Left cardiac atrium (tissue), 4 donors: ENCODE measurements around the gene LDLRAD3. TPM values are rescaled to one million over a fixed set of nuclear protein-coding genes. Genes with fewer than 3 reads are reported as not detected.

ENCODE experiments used
- ATAC-seq, 2 donors: fragments of 200-7000 bp; cut with Tn5 transposase; one replicate each; pipeline ENCODE4 v1.9.1; 2020; ENCODE audit warnings: mild to moderate bottlenecking in 2 of 2, moderate library complexity in 2 of 2
- DNase-seq: peaks from one replicate; pipeline ENCODE4 v3.0.0-alpha.2; 2020
- intact Hi-C, 2 donors: fragments of 100-400 bp; cut with DNase I; formaldehyde crosslinking; loops; one replicate each; pipeline versions ENCODE4 v1.14.1 to v1.15.1; 2022 to 2023
- total RNA-seq, 2 donors: library from RNA; stranded (reverse); fragmentation: NEBNext Ultra II Directional; extraction: Animal tissue kit (Norgen Biotek cat#: 25700); gene quantifications; one replicate each; pipeline ENCODE4 v1.2.1, GENCODE V29; 2021
- donor health status: DM: no; HTN: yes; CAD: no.
- donor health status: DM: no; HTN: yes; CAD: no; lungs with severe emphysema.
- donor health status: DM: yes; HTN: yes; CAD: no.
- donor health status: Dilated cardiomyopathy.

LDLRAD3 gene
- total RNA-seq, 2 donors from 2014 or later: 4.7 to 10.8 TPM

DNA sequence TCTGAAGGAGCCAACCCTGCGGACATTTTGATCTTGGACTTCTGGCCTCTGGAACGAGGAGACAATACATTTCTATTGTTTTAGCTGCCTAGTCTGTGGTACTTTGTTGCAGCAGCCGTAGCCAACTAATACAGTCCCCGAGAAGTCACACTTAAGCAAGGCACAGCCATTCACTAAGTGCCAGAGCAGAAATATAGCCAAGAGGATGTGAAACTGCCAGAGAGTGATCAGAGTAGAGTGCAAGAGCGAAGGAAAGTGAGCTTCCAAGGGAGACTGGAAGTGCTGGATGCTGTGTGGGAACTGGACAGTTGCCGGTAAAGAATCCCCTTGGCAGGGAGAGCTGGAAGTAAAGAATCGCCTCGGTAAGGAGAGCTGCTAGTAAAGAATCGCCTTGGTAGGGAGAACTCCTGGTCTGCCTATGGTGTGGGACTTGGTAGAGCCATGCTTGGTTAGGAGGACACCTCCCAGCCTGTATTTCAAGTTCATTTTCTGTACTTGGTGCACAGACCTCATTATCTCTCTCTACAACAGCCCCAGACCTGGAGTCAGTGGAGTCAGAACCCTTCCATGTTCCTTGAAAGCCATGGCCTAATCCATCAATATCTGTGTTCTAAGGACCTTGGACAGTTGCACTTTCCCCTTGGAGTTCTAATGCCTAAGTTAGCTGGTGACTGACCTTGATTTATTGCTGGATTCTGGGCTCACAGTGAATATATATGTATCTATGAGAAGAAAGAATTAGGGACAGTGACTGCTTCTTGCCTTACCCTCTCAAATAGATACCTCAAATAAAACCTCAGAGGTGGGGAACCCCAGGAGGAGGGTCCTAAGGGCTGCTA is 162.1 kb downstream of the LDLRAD3 start:
- ATAC-seq (peak; percentile 15 to 25), DNase-seq (no peak)
- intact Hi-C loops: no loop called here

DNA sequence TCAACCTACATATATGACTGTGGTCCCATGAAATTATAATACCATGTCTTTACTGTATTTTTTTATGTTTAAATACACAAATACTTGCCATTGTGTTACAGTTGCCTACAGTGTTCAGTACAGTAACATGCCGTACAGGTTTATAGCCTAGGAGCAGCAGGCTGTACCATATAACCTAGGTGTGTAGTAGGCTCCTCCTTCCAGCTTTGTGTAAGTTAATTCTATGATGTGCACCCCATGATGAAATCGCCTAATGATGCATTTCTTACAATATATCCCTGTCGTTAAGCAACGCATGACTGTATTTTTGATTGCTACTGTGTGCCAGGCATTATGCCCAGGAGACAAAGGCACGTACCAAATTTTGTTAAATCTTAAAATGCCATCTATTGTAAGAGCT is 163.7 kb downstream of the LDLRAD3 start:
- intact Hi-C loops: no loop called here
- DNase-seq: no peak
- no peak for ATAC-seq

DNA sequence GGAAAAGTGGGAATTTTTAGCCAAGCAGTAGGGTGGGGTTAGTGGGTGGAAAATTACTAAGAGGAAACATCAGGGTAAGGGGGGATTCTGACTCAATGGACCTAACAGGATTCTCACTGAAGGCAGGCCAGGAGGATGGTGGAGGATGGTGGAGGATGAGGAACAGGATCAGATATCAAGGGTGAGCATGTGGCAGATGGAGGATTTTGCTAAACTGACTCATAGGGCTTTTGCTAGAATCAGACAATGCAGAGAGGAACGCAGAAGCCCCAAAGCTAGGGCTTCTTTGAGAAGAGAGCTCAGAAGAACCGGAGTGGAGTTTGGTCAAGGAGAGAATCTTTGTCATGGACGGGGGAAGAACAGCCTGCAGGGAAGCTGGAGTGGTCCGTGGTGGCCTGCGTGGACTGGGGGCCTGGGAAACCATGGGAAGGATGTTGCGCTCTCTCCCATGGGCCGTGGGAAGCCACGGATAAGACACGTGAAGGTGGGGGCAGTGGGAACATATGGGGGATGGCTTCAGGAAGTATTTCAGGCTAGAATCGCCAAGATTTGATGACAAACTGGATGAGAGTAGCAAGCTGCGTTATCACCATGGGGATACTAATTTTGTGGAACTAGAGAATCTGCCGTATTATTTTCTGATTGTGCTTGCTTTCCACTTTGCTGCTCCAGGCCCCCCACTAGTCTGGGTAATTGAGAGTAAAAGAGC is 165.2 kb downstream of the LDLRAD3 start:
- intact Hi-C loops: no loop called here
- no peak for DNase-seq
- ATAC-seq: no peak

DNA sequence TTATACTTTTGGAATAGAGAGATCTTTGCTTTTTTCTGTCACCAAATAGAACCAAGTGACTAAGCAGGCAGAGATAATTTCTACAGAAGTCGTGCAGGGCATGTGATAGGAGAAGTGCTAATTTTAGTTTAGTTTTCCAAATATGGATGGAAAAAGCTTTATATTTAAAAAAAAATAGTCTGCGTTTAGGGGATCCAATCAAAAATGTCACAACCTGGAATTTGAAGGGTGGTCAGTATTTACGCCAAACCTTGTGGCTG is 165.7 kb downstream of the LDLRAD3 start:
- intact Hi-C loops: no loop called here
- ATAC-seq (no peak), DNase-seq (no peak)

DNA sequence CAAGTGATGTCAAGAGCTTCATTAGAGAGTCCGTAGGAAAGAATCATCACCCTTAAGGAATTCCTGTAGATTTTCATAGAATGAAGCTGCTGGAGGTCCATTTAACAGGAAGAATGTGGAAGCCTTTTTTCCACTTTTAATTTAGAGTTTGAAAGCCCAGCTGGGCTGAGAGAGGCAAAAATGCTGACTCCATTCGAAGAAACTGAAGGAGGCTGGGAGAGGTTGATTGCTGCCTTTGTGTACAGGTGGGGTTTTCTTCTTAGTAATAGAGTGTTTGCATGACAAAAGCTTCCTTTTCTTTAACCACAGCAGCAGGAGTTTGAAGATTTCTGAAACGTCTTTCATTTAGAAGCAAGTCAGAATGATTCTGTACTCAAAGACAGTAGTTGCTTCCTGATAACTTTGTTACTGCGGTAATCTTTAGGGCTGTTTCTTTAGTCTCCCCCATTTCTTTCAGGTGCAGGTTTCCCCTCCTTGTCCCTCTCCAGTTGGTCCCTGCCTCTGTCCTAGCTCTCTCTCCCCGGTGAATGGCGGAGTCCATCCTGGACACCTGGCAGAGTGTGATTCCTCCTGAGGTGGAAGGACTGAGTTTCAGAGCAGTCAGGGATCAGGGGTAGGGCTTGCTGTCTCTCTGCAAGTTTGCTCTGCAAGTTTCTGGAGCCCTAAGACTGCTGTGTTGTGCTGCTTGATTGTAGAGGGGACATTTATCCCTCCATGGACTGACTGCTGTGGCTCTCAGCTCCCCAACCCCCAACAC is 166.2 kb downstream of the LDLRAD3 start:
- ATAC-seq (no peak), DNase-seq (no peak)
- intact Hi-C loops: no loop called here

DNA sequence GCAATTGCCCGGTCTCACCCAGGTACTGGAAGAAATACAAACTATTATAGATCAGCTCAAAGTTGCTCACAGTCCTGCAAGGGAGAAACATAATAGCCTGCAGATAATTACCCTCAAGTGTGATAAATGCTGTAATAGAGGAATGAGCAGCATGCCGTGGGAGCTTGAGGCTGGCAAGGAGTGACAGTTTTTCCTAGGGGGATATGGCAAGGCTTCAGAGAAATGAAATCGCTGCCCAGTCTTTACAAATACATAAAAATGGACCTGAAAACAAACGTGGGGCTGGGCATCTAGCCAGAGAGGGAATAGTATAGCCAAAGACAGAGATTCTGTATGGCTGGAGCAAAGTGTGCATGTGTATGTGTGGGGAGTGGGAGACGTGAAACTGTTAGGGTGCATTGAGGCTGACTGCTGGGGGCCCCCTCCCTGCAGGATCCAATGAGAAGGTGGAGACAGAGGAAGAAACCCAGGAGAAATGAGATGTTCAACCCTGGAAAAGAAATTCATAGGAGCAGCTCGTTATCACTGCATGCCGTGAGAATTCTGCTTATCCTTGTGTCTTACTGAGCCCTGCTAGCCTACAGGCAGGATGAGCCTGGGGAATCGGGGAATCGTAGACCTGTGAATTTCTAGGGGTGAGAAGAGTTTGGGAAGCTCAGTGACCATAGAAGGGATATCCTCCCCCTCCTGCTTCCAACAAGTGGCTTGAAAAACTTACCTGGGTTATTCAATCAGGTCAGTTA is 167.0 kb downstream of the LDLRAD3 start:
- intact Hi-C loops: no loop called here
- ATAC-seq: no peak
- no peak for DNase-seq

DNA sequence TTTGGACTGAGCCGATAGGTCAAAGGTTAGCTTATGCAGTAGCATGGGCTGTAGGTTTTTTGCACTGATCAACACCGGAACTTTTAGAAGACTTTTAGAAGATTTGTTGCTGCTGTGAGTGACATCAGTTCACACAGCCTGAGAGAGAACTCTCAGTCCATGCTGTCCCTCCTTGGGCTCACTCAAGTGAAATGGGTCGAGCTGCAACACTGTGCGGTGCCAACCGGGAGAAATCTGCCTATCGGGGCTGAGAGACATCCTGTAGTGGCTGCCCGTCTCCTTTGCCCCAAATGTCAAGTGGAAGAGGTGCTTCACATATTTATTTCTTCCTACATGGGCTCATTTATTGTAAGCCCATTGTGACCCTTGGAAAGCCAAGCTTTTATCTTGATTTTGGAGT is 170.2 kb downstream of the LDLRAD3 start:
- no peak for DNase-seq
- ATAC-seq: no peak
- intact Hi-C loops: no loop called here

DNA sequence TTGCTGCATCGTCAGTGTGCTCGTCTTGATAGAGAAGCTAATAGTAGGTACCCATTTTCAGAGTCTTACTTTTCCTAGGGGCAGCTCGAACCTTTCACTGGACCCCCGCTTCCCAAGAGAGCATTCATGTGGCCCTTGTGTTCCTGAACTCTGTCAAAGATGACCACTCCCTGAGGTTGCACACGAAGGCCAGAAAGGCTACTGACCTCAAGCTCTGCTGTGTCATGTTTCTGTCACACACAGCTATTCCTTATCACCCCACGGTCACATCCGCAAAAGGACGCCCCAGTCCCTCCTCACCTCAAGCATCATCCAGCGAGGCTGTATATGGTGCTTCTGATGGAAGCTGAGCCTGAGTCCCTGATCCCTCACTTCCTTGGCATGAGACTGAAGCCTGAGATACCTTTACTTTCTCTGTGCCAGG is 171.5 kb downstream of the LDLRAD3 start:
- ATAC-seq (no peak), DNase-seq (no peak)
- intact Hi-C loops: no loop called here

DNA sequence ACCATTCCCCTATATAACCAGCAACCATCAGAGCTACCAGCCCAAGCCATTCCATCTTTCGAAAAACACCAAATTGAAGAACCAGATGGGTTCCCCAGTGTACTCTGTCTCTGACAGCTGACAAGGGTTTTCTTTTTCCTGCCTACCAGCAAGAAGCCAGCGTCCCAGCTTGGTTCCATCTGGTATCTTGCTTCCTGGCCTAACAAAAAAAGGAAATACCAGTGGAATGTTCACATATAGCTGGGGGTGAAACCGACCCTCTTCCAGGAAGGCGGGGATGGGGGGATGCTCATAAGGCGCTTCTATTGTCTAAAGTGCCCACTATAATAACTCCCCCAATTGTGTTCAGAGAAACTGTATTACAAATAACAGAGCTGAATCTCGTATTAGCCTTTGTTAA is 172.3 kb downstream of the LDLRAD3 start:
- ATAC-seq: no peak
- intact Hi-C loops: no loop called here
- DNase-seq: no peak

DNA sequence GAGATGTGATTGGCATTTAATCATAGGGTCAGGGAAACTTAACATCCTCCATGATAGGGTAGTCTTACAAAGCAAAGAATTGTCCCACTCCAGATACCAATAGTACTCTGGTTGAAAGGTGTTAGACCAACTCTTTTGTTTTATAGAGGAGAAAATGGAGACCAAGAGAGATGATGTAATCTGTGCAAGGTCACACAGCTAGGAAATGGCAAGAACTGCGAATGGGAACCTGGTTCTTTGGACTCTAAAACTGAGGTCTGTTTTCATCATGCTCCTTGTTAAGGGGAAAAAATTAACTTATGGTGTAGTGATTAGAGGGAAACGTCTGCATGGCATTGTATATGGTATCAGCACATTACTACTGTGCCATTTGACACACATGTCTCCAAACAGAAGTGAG is 174.2 kb downstream of the LDLRAD3 start:
- intact Hi-C loops: no loop called here
- no peak for ATAC-seq
- DNase-seq: no peak

DNA sequence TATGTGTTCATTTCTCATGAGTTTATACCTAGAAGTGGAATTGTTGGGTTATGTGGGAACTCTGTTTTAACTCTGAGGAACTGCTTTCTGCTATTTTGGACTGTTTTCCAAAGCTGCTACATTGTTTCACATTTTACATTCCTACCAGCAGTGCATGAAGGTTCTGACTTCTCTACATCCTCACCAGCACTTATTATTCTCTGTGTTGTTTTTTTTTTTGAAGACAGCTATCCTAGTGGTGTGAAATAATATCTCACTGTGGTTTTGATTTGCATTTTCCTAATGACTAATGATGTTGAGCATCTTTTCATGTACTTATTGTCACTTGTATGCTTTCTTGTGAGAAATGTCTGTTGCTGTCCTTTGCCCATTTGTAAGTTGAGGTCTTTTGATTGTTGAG is 175.4 kb downstream of the LDLRAD3 start:
- DNase-seq (no peak), ATAC-seq (no peak)
- intact Hi-C loops: no loop called here

DNA sequence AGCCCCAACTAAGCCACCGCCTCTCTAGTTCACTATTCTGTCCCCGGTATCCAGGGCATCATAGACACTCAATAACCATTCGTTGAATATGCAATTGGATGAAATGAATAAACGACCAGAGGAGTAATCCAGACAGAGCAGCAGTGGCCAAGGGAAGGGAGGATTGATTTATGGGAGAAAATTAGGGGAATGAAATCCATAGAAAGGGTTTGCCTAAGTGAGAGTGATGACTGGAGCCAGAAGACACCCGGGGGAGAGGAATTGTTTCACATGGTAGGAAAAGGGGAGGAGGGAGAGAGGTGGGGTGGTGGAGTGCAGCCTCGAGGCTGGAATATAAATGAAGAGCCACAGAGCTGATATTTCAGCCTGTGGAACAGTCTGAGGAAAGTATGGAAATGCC is 177.2 kb downstream of the LDLRAD3 start:
- no peak for ATAC-seq
- DNase-seq: no peak
- intact Hi-C loops: no loop called here

DNA sequence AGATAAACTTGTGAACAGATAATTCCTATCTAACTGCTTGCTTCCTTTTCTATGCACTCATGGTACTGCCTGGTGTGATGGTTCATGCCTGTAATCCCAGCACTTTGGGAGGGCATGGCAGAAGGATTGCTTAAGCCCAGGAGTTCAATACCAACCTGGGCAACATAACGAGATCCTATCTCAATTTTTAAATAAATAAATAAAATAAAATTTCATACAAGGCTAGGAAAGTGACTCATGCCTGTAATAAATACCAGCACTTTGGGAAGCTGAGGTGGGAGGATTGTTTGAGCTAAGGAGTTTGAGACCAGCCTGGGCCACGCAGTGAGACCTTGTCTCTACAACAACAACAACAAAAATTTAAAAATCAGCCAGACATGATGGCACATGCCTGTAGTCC is 178.8 kb downstream of the LDLRAD3 start:
- intact Hi-C loops: no loop called here
- ATAC-seq (no peak), DNase-seq (no peak)

DNA sequence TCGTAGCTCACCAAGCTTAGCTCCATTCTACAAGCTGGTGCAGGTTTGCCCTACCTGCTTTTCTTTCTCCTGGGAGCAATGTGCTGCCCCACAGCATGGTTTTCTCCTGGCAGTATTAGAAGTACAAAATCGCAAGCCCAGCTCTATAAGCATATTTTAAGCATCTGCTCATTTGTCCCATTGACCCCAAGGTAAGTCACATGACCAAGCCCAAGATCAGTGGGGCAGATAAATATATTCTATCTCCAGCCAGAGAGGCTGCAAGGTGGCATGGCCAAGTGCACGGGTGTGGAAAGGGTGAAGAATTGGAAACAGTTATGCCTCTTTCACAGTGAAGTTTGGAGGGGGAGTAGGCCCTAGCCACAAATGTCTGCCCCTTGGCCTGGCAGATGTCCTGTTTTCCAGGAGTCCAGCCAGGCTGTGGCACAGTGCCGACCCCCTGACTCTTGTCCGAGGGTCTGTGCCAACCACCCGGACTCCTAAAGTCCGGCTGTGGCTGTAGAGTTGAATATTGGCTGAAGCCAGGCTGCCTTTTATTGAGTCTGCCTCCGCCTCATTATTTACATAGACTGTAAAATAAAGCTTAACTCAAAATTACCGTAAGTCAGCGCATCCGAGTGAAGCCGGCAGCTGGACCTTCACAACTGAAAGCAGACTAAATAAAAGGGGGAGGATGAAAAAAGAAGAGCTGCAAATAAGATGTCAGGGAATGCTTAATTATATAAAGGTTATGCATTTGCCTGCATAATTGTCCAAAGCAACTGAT is 179.7 kb downstream of the LDLRAD3 start:
- intact Hi-C loops: no loop called here

DNA sequence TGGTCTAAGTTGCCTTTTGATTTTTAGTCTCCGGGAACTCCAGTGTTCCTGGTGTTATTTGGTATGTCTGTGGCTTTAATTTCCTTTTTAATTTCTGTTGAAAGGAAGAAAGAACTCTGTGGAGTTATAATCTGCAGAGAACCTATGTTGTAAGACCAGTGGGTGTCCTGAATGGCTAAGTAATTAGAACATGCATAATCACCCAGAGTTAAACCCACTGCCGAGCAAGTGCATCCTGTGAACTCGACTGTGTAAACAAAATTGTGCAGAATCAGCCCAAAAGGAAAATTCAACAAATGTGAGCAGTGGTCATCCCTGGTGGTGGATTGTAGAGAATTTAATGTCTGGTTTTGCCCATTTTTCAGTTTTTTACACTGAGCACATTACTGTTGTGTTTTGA is 182.8 kb downstream of the LDLRAD3 start:
- ATAC-seq (no peak), DNase-seq (no peak)
- intact Hi-C loops: no loop called here

More for the DNA sequence above, 179.7 kb downstream of the LDLRAD3 start:
- DNase-seq (no peak), ATAC-seq (no peak)

DNA sequence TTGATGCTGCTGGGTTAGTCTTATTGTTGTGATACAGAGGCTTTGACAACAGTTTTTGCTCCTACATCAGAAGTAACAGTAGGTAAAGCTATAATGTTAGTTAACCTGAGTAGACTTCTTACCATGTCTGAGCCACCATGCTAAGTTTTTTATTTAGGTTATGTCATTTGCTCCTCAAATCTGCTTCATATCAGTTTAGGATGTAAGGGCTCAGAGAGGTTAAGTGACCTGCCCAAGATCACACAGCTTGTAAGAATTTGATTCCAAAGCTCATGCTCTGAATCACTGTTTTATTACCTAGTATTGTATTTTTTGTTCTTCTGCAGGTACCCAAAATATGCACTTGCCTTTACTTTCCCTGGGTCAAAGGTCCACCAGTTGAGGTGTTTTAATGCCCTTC is 183.7 kb downstream of the LDLRAD3 start:
- ATAC-seq (no peak), DNase-seq (no peak)
- intact Hi-C loops: no loop called here

DNA sequence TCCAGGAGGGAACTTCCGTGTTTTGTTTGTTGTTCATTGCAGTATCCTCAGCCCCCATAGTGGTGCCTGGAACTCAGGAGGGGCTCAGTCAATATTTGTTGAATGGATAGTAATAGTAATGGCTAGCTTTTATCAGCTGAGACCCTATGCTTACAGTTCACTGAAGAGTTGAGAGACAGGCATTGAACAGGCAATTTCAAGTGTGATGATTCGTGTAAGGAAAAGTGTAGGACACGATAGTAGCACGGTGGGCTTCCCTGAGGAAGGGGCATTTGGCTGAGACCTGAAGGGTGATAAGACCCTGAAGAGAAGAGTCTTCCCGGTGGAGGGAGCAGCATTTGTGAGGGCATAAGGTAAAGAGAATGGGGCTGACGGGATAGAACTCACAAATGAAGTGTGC is 186.1 kb downstream of the LDLRAD3 start:
- no peak for DNase-seq
- ATAC-seq: no peak
- intact Hi-C loops: loop anchor here (5.0 to 10.0 kb wide), 3 partner anchors 305 to 513 kb away; partner anchors contain the start of gene FJX1 (in 1 of the 2)

DNA sequence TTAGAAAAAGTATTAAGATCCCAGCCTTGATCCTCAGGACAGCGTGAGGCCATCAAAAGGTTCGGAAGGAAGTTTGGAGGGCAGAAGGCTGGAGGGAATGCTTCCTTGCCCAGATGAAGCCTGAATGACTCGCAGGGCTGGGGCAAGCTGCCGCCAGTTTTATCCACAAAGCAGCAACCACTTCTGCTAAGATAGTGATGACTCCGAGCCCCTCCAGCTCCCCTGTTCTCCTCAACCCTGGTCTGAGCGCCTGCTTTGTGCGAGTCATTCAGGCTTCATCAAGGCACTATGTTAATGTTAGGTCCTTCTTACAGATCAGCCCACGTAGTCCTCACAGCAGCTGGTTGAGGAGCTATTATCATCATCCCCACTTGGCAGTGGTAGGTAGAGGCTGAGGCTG is 186.5 kb downstream of the LDLRAD3 start:
- intact Hi-C loops: loop anchor here (5.0 to 10.0 kb wide), 3 partner anchors 306 to 513 kb away; partner anchors contain the start of gene FJX1 (in 1 of the 2)
- DNase-seq: no peak
- ATAC-seq: no peak
